HCT116 (cell line): ENCODE results near the gene C2orf78. TPM values are rescaled to one million over a fixed set of nuclear protein-coding genes. Genes with fewer than 3 reads are reported as not detected.

Source experiments
- ATAC-seq: fragments of 200-7000 bp; cut with Tn5 transposase; 2 replicates; pipeline ENCODE4 v1.9.1; 2020; ENCODE audit warnings: mild to moderate bottlenecking, moderate library complexity
- BruUV-seq: library from RNA; stranded (reverse); fragments of 400-500 nt; replicated peaks from 2 replicates; lab custom pipeline; 2021; lab: Mats Ljungman, UMichigan
- CTCF ChIA-PET: fragments of 300-600 bp; sonication (Branson Sonifier 250); formaldehyde crosslinking; loops from one replicate; lab custom pipeline; 2021; ENCODE audit warnings: antibody characterized with exemption; lab: Charles Lee
- POLR2A ChIA-PET: fragments of 300-600, 350-600 bp; sonication (Branson Sonifier 250); formaldehyde crosslinking; loops from one replicate; lab custom pipeline; 2021; ENCODE audit warnings: antibody characterized with exemption; lab: Charles Lee
- RAD21 ChIA-PET, 2 experiments: fragments of 300-600 bp; sonication (Branson Sonifier 250); formaldehyde crosslinking; loops; one replicate each; lab custom pipeline; 2023; ENCODE audit warnings: low total read pairs in 2 of 2; ENCODE audit not compliant: uncharacterized antibody in 2 of 2, unreplicated experiment in 2 of 2, low non-redundant PET in 1 of 2; lab: Charles Lee
- DNase-seq: peaks from one replicate; pipeline ENCODE4 v3.0.0-alpha.2; 2010; ENCODE audit warnings: low read depth, low spot score
- H2AFZ ChIP-seq: fragments of 200-600 bp; shearing (Covaris generic), sonication (generic); 2 replicates; pipeline ENCODE4 v1.6.1; 2017; ENCODE audit warnings: low read depth, mixed run types, mixed read lengths, antibody characterized with exemption, low read length; ENCODE audit not compliant: poor library complexity, severe bottlenecking
- H3K27ac ChIP-seq: 2 replicates; pipeline ENCODE4 v1.5.1; 2012; ENCODE audit warnings: low read depth, low read length
- H3K27me3 ChIP-seq: fragments of 200-600 bp; sonication (generic); 2 replicates; pipeline ENCODE4 v1.6.1; 2016; ENCODE audit warnings: mixed run types, low read length, mixed read lengths; ENCODE audit not compliant: insufficient read depth
- H3K36me3 ChIP-seq, 2 experiments: fragments of 200-500 bp in 1 of 2; fragments of 200-600 bp in 1 of 2; sonication (Bioruptor generic) in 1 of 2; sonication (generic) in 1 of 2; 2 replicates each; pipeline versions ENCODE4 v1.5.1 to v1.6.1; 2014 to 2016; ENCODE audit warnings: low read length in 2 of 2, inconsistent platforms in 1 of 2, mixed read lengths in 1 of 2, mixed run types in 1 of 2; ENCODE audit not compliant: insufficient read depth in 2 of 2, control insufficient read depth in 1 of 2
- H3K4me1 ChIP-seq, 2 experiments: fragments of 200-600 bp in 1 of 2; sonication (generic) in 1 of 2; 2 replicates each; pipeline versions ENCODE4 v1.5.1 to v1.6.1; 2012 to 2017; ENCODE audit warnings: low read length in 2 of 2, inconsistent platforms in 1 of 2, mild to moderate bottlenecking in 1 of 2, mixed read lengths in 1 of 2, mixed run types in 1 of 2, moderate library complexity in 1 of 2; ENCODE audit not compliant: insufficient read depth in 2 of 2, control insufficient read depth in 1 of 2
- H3K4me2 ChIP-seq: fragments of 200-600 bp; sonication (generic); 2 replicates; pipeline ENCODE4 v1.6.1; 2017; ENCODE audit warnings: mixed run types, low read length, mixed read lengths
- H3K4me3 ChIP-seq, 2 experiments: fragments of 200-600 bp in 1 of 2; sonication (generic) in 1 of 2; replicated peaks in 1 of 2; 2 replicates each; pipeline ENCODE4 v1.5.1; 2011 to 2016; ENCODE audit warnings: low read length in 2 of 2, control low read depth in 1 of 2, low read depth in 1 of 2, mild to moderate bottlenecking in 1 of 2, mixed read lengths in 1 of 2, mixed run types in 1 of 2
- H3K79me2 ChIP-seq: fragments of 200-600 bp; sonication (generic); 2 replicates; pipeline ENCODE4 v1.6.1; 2017; ENCODE audit warnings: mild to moderate bottlenecking, mixed run types, low read length, moderate library complexity, mixed read lengths; ENCODE audit not compliant: insufficient read depth
- H3K9ac ChIP-seq: fragments of 200-600 bp; sonication (generic); 2 replicates; pipeline ENCODE4 v1.6.1; 2016; ENCODE audit warnings: low read length, mixed read lengths
- H3K9me2 ChIP-seq: fragments of 200-600 bp; sonication (generic), shearing (Covaris generic); 2 replicates; pipeline ENCODE4 v1.6.1; 2017; ENCODE audit warnings: mixed run types, mild to moderate bottlenecking, moderate library complexity; ENCODE audit not compliant: insufficient read depth
- H3K9me3 ChIP-seq, 2 experiments: fragments of 200-500 bp in 1 of 2; fragments of 200-600 bp in 1 of 2; sonication (Bioruptor generic) in 1 of 2; sonication (generic) in 1 of 2; 2 replicates each; pipeline ENCODE4 v1.6.1; 2014 to 2017; ENCODE audit warnings: low read length in 2 of 2, mixed read lengths in 2 of 2, inconsistent platforms in 1 of 2, low read depth in 1 of 2, mild to moderate bottlenecking in 1 of 2, mixed run types in 1 of 2, moderate library complexity in 1 of 2; ENCODE audit not compliant: control insufficient read depth in 1 of 2, insufficient read depth in 1 of 2
- H4K20me1 ChIP-seq: fragments of 200-600 bp; sonication (generic), shearing (Covaris generic); 2 replicates; pipeline ENCODE4 v1.6.1; 2017; ENCODE audit warnings: mixed run types, mild to moderate bottlenecking, moderate library complexity; ENCODE audit not compliant: insufficient read depth
- ATF3 ChIP-seq: IDR thresholded peaks from 2 replicates; pipeline ENCODE4 v1.6.1; 2012
- CBX3 ChIP-seq: IDR thresholded peaks from 2 replicates; pipeline ENCODE4 v1.6.1; 2012; ENCODE audit warnings: low read depth
- CEBPB ChIP-seq: IDR thresholded peaks from 2 replicates; pipeline ENCODE4 v1.6.1; 2012; ENCODE audit warnings: low read depth
- ELF1 ChIP-seq: IDR thresholded peaks from 2 replicates; pipeline ENCODE4 v1.6.1; 2012; ENCODE audit warnings: low read depth, borderline replicate concordance
- FOSL1 ChIP-seq: IDR thresholded peaks from 2 replicates; pipeline ENCODE4 v1.6.1; 2012; ENCODE audit warnings: low read depth
- POLR2A ChIP-seq: IDR thresholded peaks from 2 replicates; pipeline ENCODE4 v1.7.0; 2011; ENCODE audit warnings: borderline replicate concordance; ENCODE audit not compliant: insufficient read depth, insufficient read length; ENCODE audit errors: extremely low read depth
- RAD21 ChIP-seq: IDR thresholded peaks from 2 replicates; pipeline ENCODE4 v1.6.1; 2012; ENCODE audit warnings: low read depth, mild to moderate bottlenecking
- REST ChIP-seq: IDR thresholded peaks from 2 replicates; pipeline ENCODE4 v1.6.1; 2012; ENCODE audit warnings: low read depth
- SIN3A ChIP-seq: IDR thresholded peaks from 2 replicates; pipeline ENCODE4 v1.6.1; 2012; ENCODE audit warnings: low read depth
- SP1 ChIP-seq: IDR thresholded peaks from 2 replicates; pipeline ENCODE4 v1.6.1; 2012; ENCODE audit warnings: low read depth
- SRF ChIP-seq: IDR thresholded peaks from 2 replicates; pipeline ENCODE4 v1.6.1; 2012; ENCODE audit warnings: low read depth
- TCF7L2 ChIP-seq: IDR thresholded peaks from 2 replicates; pipeline ENCODE4 v1.7.0; 2011; ENCODE audit warnings: borderline replicate concordance, inconsistent platforms; ENCODE audit not compliant: insufficient read depth, insufficient read length; ENCODE audit errors: extremely low read depth
- YY1 ChIP-seq: IDR thresholded peaks from 2 replicates; pipeline ENCODE4 v1.6.1; 2011; ENCODE audit warnings: low read length, low read depth, moderate library complexity, mild to moderate bottlenecking; ENCODE audit not compliant: insufficient replicate concordance; ENCODE audit errors: extremely low read depth
- ZFX ChIP-seq: fragments of 450-650 bp; IDR thresholded peaks from 2 replicates; pipeline ENCODE4 v1.6.1; 2017
- ZNF274 ChIP-seq: fragments of 200-500 bp; sonication (Bioruptor generic); IDR thresholded peaks from 2 replicates; pipeline ENCODE4 v1.6.1; 2014; ENCODE audit warnings: mild to moderate bottlenecking, low read depth, low read length, inconsistent platforms
- intact Hi-C: fragments of 100-400 bp; cut with micrococcal nuclease; formaldehyde crosslinking; loops from 2 replicates; pipeline ENCODE4 v1.10.0; 2022
- total RNA-seq: library from RNA; stranded (reverse); gene quantifications from one replicate; pipeline ENCODE4 v1.2.1, GENCODE V29; 2021; ENCODE audit not compliant: unreplicated experiment

The C2orf78 gene
- total RNA-seq, 1 experiment from 2014 or later: 1.5 TPM

GRCh38 chr2:73850009-73850408, 66.0 kb downstream of the C2orf78 start:
- no peak for ATAC-seq
- TF ChIP-seq ATF3 (no peak), REST (no peak), SP1 (no peak), CEBPB (no peak), RAD21 (no peak), YY1 (no peak), SRF (no peak), ZNF274 (no peak), SIN3A (no peak), TCF7L2 (no peak), FOSL1 (no peak), ELF1 (no peak), ZFX (no peak), POLR2A (no peak), CBX3 (no peak)
- TF ChIP-seq, all 23 proteins: peak for 0
- H2AFZ ChIP-seq: no peak overlapping the region
- no peak overlapping the region for H3K27ac ChIP-seq
- BruUV-seq: no TSS peak
- no peaks in the 10 kb centered on the region for H3K79me2 ChIP-seq
- no peaks in the 10 kb centered on the region for H3K9me3 ChIP-seq
- H3K27me3 ChIP-seq: no peaks in the 10 kb centered on the region
- H3K4me2 ChIP-seq: no peak overlapping the region
- peaks cover 3% of the 10 kb centered on the region; the same call in 1 of the 2 replicates for H4K20me1 ChIP-seq
- ChIA-PET POLR2A (no interaction called here), CTCF (no interaction called here), RAD21 (no interaction called here)
- H3K4me3 ChIP-seq: no peak overlapping the region
- H3K9me2 ChIP-seq: no peaks in the 10 kb centered on the region
- H3K4me1 ChIP-seq: peaks cover 14 to 20% of the 10 kb centered on the region in 2 experiments
- intact Hi-C loops: no loop called here
- DNase-seq: no peak
- no peak overlapping the region for H3K9ac ChIP-seq
- peaks cover 38 to 51% of the 10 kb centered on the region in 2 experiments for H3K36me3 ChIP-seq
